ENCODE results near the gene GNG4.
"Not testable (repeated sequence)": the region's sequence is repeated elsewhere in the genome, so short reads cannot be mapped to it uniquely, and the experiment has no call there.

GNG4 gene

DNA sequence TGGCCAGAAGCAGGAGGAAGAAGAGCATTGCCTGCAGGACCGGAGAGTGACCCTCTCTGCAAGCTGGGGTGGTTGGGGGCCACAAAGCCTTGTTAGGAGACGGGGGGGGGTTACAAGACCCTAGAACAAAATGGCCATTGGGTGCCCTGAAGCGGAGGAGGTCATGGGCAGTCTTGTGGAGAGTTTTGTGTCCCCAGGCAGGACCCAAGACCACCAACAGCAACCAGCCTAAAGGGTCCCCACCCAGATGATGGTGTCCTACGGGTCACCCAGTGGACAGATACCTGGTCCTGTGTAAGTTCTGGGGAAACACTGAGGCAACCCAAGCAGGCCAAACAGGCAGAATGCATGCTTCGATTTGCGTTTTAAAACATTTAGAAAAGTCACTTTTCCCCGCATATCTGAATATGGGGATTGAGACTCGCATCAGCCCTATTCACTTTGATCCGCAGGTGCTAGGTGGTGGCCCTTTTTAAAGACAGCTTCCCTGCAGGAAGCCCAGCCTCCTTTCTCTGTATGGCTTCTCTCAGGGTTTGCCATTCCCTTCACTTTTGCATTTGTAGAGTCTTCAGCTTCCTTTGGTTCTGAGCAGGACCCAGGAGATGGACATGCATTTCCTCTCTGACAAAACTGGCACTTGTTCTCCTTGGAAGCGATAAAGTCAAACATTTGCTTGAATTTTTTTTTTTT is 21.1 kb downstream of the GNG4 start:
- TF ChIP-seq, protein P1, sequence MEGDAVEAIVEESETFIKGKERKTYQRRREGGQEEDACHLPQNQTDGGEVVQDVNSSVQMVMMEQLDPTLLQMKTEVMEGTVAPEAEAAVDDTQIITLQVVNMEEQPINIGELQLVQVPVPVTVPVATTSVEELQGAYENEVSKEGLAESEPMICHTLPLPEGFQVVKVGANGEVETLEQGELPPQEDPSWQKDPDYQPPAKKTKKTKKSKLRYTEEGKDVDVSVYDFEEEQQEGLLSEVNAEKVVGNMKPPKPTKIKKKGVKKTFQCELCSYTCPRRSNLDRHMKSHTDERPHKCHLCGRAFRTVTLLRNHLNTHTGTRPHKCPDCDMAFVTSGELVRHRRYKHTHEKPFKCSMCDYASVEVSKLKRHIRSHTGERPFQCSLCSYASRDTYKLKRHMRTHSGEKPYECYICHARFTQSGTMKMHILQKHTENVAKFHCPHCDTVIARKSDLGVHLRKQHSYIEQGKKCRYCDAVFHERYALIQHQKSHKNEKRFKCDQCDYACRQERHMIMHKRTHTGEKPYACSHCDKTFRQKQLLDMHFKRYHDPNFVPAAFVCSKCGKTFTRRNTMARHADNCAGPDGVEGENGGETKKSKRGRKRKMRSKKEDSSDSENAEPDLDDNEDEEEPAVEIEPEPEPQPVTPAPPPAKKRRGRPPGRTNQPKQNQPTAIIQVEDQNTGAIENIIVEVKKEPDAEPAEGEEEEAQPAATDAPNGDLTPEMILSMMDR (IDR thresholded peaks at IDR 0.05; ENCODE audit: low read depth, low read length), result no peak
- H3K4me3 ChIP-seq (ENCODE audit: low read depth, low read length), result no peak overlapping the region
- DNase-seq (ENCODE audit: low read depth, low spot score), result no peak
- in situ Hi-C loops (cut with HindIII; ENCODE audit: low sequenced_read_pairs), result no loop called here

DNA sequence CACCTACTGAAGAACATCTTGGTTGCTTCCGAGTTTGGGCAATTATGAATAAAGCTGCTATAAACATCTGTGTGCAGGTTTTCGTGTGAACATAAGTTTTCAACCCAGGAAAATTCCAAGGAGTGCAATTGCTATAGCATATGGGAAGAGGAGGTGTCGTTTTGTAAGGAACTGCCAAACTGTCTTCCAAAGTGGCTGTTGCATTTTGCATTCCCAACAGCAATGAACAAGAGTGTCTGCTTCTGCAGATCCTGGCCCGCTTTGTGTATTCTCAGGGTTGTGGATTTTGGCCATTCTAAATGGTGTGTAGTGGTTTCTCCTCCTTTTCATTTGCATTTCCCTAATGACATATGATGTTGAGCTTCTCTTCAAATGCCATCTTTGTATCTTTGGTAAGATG is 23.8 kb downstream of the GNG4 start:
- DNase-seq (ENCODE audit: low read depth, low spot score), result no peak
- no peak overlapping the region for H3K4me3 ChIP-seq (ENCODE audit: low read depth, low read length)
- in situ Hi-C loops (cut with HindIII; ENCODE audit: low sequenced_read_pairs), result no loop called here
- TF ChIP-seq, protein P1 (IDR thresholded peaks at IDR 0.05; ENCODE audit: low read depth, low read length), result no peak

- no peak overlapping the region for H3K4me3 ChIP-seq (ENCODE audit: low read depth, low read length)
- in situ Hi-C loops (cut with HindIII; ENCODE audit: low sequenced_read_pairs), result no loop called here
- TF ChIP-seq, protein P1 (IDR thresholded peaks at IDR 0.05; ENCODE audit: low read depth, low read length), result no peak
- no peak for DNase-seq (ENCODE audit: low read depth, low spot score)
Observed at GRCh38 chr1:235625340-235625739, 24.2 kb downstream of the GNG4 start.

GRCh38 chr1:235624721-235625333 is 24.8 kb downstream of the GNG4 start:
- TF ChIP-seq, protein P1 (IDR thresholded peaks at IDR 0.05; ENCODE audit: low read depth, low read length), result no peak
- H3K4me3 ChIP-seq (ENCODE audit: low read depth, low read length), result no peak overlapping the region
- in situ Hi-C loops (cut with HindIII; ENCODE audit: low sequenced_read_pairs), result no loop called here
- DNase-seq (ENCODE audit: low read depth, low spot score), result peak; percentile 94

DNA sequence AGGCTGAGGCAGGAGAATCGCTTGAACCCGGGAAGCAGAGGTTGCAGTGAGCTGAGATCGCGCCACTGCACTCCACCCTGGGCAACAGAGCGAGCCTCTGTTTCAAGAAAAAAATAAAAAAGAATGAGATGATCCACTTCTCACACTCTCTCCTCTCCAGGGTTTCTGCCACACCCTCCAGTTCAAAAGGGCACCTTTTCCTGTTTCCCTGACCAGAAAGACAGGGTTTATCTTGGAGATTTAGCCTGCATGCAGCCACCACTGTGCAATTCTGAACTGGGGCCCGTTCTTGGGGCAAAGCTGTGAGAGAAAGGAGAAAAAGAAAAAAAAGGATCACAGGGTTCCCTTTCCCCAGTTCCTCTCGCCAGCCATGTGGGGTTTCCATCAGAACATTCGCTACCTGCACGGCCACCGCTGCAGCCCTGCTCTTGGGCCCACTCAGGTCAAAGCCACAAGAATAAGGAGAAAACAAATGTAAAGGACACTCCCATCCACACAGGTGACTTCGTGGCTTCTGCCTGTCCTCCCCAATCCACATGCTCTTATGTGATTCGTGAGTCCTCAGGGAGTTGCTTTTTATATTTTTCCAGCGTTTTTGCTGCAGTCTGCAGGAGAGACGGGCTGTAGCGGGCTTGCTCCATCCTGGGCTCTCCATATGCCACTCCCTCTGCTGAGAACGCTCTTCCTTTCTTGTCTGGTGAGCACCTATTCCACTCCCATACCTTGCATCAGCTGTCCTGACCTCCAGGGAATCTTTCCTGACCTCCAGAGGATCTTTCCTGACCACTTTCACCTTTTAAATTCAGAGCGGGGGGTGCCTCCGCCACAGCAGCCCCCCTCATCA is 26.4 kb downstream of the GNG4 start:
- in situ Hi-C loops (cut with HindIII; ENCODE audit: low sequenced_read_pairs), result no loop called here

DNA sequence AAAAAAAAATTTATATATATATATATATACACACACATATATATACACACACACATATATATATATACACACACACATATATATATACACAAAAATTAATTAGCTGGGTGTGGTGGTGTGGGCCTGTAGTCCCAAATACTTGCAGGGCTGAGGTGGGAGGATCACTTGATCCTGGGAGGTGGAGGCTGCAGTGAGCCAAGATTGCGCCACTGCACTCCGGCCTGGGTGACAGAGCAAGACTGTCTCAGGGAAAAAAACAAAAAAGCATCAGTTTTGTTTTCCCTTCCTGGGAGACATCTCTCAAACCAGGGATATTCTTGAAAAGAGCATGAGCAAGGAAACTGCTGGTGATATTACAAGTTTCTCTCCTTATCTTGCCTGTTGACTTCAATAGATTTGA is 30.4 kb downstream of the GNG4 start:
- DNase-seq (ENCODE audit: low read depth, low spot score); in situ Hi-C loops (cut with HindIII; ENCODE audit: low sequenced_read_pairs); H3K4me3 ChIP-seq (ENCODE audit: low read depth, low read length): not testable (repeated sequence)

More for the DNA sequence above, 26.4 kb downstream of the GNG4 start:
- no peak for DNase-seq (ENCODE audit: low read depth, low spot score)
- TF ChIP-seq, protein P1 (IDR thresholded peaks at IDR 0.05; ENCODE audit: low read depth, low read length), result no peak
- H3K4me3 ChIP-seq (ENCODE audit: low read depth, low read length), result no peak overlapping the region
